CD4-positive, alpha-beta T cell treated with Interleukin-10 for 1 hour (primary cell): ENCODE data around the gene OARD1.

Experiments used
- DNase-seq: peaks from one replicate; pipeline ENCODE4 v3.0.0-alpha.2; 2020

OARD1 gene

DNA sequence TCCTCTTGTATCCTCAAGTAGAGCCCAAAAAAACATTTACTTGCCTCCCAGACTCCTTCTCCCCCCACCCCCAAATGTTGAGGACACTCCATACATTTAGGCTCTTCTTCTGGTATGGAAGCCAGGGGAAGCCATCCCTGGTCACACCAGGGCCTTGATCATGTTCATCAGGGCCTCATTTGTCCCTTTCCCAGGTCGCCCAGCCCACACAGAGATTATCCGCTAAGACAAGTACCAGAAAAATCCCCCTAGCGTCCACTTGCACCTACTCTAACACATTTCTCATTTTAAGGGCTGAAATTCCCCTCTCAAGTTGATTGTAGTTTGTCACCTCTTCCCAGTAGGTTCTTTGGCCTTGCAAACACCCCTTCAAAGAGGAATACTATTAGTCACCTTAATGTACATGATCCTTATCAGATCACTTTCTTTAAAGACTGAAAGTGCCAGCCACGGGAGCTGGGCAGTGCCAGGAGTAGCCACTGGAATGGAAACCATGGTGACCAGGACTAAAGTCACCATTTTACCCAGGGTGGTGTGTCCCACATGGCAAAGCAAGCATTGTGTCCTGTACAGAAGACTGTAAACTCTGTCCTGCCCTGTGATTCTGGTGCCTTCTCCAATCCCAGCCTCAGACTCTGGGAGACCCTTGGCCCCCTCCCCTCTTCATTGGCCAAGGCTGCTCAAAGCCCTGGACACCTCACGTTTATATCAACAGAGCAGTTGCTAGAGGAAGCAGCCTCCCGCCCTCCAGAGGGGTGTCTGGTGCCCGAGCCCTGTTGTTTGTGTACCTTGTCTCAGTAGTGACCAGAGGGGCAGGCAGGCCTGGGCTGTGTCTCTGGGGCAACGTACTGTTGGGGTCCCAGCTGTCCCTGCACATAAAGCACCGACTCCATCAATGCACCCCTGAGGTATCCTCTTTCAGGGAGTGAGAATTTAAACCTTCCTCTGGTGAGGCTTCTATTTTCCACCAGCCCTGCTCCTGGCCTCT lies 24.1 kb downstream of the OARD1 start:
- no peak for DNase-seq

DNA sequence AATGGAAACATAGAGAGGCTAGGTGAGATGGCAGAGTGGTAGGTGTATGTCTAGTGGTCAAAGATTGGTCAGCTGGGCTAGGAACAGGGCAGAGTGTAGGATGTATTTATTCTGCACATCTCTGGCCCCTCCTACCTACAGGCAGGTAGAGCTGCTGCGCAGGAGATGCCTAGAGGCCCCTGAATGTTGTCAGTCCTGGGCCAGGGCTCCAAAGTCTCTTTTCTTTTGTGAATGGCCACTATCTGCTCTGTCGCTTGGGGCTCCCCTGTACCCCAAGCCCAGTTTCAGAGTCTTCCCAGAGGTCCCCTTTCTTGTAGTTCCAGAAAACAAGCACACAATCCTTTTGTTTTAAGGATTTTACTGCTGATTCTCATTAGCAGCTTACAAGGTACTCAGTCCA lies 24.9 kb downstream of the OARD1 start:
- no peak for DNase-seq

DNA sequence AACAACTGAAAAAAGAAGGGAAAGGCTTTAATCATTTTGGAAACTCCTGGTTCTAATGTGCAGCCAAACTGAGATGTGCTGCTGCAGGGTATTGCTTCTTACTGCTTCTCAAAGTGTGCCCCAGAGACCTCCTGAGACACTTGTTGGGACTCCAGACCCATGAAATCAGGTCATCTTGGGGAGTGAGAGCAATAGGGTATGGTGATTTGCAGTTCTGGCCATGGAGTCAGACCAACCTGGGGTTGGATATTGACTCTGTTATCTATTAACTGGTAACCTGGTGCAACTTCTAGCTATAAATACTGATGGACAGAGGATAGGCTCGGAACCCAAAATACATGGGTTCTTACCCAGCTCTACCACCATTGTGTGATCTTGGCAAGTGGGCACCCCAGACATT lies 26.1 kb downstream of the OARD1 start:
- DNase-seq, result no peak

DNA sequence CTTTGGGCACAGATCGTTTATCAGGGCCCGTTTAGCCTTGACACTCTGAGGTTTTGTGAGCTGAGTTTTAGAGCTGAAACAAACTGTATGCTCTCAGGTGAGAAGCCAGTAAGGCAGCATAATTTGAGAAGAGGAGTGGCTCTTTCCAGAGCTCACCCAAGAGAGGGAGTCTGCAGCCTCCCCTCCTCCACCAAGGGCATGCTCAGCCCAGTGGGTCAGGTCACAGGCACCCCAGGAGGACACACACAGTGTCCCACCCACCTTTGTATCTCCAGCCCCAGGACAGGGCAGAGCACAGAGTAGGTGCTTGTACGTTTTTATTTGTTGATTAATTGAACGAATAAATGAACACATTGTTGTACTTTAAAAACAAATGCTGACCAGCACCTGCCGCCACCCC lies 26.5 kb downstream of the OARD1 start:
- DNase-seq, result no peak

DNA sequence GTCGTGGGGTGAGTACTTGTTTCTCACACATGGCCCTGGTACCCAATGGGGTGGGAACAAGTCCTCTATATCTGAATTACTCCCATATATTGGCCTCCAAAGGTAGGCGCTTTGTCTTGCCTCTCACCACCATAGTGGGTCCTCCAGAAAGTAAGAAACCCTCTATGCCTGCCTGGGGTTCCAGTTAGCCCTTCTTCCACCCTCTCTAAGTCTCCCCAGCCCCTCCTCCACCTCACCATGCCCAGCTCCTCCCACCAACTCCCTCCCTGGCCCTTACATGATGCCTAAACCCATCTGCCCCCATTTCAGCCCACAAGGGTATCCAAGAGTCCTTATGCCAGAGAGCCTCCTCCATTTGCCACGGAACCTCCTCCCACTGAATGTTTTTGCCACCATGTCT lies 29.0 kb downstream of the OARD1 start:
- no peak for DNase-seq

DNA sequence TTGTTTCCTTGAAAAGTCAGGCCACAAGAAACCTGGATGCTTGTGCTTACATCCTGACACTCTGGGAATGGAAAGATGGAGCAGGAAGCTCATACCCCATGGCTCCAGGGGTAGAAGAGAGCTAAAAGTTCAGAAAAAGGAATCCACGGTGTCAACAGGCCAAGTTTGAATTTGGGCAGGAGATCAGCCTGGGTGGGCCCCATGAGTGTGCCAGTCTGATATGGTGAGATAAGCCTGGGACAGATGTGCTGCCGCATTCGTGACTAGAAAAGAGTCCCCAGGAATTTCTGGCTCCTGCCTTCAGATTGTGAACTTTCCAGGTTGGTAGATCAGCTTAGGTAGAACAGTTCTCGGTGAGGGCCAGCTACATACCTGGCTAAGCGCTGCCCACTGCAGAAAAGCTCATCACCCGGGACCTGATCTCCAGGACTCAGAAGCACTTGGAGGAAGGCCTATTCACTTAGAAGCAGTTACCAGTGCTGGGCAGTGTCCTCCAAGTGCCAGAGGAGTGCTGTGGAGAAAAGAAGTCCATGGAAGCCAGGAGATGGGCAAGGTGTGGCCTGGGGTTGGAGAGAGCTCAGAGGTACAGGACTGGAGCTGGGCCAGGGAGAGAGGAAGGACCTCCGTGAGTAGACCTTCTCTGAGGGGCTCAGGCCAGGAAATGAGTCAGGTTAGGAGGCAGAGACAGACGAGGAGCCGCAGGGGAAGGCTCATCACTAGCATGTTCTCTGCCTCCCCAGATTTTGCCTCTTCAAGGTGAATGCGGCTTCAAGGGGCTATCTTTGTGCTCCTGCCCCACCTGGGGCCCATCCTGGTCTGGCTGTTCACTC lies 29.7 kb downstream of the OARD1 start, which contains the start of gene TSPO2:
Gene TSPO2, plus strand, starts transcription at position 242 of the 830 bp plus-strand sequence. Its CDS starts 519 bp downstream, at position 761.
- no peak for DNase-seq

DNA sequence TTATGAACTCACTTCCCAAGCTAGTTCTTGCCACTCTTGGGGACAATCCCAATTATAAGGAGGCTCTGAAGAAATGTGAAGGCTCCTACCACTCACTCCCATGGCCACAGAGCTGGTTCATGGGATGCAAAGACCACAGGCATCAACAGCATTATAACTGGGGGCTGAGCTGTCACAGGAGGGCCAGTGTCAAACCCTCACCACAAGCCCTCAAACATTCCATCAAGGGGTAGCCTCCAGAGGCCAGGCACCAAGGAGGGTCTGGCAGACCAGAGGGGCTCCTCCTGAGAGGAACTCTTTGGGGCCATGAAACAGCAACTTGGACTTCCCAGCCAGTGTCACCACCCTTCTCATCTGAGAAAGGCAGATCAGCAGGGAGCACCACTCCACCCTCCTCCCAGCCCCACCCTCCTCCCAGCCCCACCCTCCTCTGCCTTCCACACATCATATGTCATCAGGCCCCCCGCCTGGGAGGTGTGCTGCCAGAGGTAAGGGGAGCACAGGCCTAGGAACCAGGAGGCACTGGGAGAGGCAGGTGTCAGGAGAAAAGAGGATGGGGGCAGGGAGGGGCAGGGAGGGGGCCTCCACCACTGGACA lies 31.1 kb downstream of the OARD1 start:
- DNase-seq, result no peak

DNA sequence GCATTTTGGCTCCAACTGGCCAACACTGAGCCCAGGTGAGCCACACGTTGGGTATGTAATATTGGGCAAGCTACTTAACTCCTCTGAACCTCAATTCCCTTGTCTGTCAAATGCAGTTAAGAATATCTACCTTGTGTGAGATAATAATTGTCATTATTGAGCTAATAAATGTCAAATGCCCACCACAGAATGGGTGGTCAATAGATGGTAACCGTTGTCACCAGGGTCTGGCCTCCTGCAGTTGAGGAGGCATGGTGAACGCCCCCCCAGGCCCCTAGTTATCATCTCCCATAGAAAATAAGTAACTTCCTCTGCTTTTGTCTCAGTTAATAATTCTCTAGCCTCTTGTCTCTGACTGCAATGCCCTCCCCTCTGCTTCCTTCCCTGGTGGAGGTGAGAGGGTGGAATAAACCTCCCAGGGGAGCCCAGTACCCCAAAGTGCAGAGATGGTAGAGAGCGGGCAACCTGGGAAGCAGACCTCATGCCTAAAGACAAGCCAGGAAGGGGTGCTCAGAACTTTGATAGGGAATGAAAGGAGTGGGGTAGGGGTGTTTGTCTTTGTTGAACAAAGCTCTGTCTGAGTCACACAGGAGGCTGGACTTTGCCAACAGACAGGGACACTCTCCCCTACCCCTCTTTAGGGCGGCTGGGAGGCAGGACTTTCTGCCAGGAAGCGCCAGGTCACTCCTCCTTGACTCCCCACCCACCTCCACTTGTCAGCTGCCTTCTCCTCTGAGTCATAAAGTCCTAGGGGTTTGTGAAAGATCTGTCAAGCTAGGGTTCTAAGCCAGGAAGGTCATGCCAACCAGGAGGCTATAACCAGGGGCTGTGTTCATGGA lies 31.8 kb downstream of the OARD1 start:
- no peak for DNase-seq

DNA sequence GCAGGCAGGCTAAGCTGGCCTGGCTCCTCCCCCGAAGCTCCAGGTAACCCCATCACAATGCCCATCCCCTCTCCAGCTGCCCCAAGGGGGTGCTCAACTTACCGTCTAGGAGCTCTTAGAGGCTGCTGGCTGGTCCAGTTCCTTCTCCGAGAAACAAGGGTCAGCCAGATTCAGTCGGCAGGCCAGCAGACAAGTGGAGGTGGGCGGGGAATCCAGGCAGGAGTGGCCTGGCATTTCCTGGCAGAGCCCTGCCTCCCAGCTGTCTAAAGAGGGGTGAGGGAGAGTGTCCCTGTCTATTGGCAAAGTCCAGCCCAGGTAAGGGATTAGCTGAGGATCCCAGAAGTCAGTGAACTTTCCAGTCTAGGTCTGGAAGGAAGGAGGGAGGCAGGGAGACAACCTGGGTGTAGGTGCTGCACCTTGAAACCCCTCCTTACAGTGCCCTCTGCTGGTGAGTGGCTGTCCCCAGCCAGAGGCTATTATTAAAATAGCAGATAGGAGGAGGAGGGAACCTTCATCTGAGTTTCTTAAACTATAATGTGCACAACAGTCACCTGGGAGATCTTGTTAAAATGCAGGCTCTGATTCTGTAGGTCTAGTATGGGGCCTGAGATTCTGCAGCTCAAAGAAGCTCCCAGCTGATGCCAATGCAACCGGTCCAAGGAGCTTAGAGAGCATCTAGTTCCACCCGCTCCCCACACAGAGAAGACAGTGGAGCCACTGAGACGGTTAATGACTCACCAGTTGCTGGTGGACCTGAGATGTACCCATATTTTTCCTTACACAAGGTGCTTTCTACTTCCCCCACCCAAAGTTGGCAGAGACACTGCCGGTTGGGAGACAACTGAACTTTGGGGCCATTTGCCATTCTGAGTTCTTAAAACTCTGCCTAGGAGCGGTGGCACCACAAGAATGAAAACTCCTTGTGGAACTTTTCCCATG lies 32.8 kb downstream of the OARD1 start, which contains the start of gene UNC5CL:
Gene UNC5CL, minus strand, starts transcription at position 162 of the 939 bp plus-strand sequence. CDS start 4,147 bp downstream, outside the sequence.
- DNase-seq, result peak; percentile 53

DNA sequence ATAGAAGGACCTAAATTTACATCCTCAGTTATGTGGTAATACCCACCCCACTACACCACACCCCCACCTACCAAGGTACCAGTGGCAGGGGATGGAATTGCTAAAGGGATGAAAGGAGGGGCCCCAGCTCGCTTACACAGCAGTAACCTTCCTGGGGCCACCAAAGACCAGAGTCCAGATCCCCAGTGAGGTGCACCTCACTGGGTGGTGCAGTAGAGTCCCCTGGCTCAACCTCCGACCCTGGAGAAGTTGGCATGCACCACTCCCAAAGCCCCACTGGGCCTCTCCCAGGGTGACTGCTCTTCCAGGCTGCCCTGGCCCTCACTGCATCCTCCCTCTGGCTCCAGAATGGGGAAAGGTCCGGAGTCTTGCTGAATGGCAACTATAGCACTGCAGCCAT lies 34.0 kb downstream of the OARD1 start:
- no peak for DNase-seq

DNA sequence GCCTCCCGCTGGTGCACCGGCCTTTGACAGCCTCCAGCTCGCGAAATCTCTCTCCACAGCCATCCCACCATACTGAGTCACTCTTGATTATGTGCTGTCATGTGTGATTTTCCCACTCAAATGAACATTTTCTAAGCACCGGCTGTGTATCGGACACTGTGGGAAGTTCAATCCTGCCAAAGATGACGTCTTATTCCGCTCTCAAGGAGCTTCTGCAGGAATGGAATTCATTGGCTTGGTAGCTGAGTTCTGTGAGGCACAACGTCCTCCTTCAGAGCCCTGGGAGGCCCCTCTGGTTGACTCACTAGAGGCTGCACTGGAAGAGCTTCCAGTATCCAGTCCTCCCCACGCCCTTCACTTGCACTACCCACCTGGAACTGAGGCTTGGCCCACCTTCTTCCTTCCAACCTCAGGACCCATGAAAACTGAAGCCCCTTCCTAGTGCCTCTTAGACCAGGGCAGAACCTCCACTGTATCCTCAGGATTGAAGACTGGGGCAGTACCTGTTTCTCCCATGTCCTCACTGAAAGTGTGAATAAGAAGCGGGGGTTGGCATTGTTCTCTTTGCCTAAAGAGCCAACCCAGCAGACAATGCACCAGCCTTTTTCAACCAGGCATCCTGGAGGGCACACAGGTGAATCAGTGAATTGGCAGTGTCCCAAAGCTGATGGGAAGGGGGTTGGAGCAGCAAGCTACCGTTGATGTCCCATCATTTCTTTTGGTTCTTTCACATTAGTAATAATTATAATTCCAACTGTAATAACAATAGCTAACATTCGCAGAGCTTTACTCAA lies 34.9 kb downstream of the OARD1 start:
- DNase-seq, result no peak

DNA sequence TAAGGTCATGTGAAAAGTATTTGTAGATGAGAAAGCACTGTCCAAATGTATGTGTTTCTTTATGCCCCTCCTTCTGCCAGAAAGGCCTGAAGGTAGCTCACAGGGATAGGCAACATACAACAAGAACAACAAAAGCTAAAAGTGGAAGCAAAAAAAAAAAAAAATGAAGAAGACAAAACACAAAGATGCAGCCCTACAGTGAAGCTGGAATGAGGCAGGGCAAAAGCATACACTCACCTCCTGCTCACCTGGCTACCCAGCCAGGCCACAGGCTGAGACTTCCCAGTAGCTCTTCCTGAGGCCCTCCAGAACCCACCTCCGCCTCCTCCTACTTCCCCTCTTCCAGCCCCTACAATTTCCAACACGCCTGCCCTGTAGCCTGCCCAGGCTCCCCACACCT lies 35.6 kb downstream of the OARD1 start:
- no peak for DNase-seq

DNA sequence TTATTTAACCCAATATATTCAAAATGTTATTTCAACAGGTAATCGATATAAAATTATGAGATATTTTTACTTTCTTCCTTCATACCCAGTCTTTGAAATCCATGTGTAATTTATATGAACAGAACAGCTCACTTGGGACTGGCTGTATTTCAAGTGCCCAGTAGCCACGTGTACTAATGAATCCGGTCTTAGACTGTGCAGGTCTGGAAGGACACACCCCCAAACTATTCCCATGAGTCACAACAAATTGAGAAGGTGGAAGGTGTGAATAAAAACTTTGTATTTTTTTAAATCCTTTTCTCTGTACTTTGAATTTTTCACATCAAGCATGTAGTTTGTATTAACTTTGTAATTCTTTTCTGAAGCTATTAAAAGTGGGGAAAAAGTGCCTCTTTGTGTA lies 36.0 kb downstream of the OARD1 start:
- DNase-seq, result no peak

DNA sequence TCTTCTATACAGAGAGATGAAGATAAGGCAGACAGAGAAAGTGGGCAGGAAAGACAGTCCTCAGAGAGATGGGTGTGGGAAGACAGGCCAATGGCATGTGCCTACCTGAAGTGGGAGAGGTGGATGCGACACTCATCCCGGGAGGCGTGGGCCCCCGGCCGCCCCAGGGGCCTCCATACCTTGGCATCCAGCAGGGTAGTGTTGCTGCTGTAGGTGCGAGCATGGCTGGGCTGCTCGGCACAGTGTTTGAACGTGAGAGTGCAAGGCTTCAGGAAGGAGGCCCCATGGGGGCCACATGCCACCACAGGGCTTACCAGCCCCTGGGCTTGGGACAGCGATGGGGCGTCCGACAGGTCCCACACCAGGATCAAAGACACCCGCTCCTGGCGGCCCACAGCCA lies 38.4 kb downstream of the OARD1 start:
- no peak for DNase-seq

DNA sequence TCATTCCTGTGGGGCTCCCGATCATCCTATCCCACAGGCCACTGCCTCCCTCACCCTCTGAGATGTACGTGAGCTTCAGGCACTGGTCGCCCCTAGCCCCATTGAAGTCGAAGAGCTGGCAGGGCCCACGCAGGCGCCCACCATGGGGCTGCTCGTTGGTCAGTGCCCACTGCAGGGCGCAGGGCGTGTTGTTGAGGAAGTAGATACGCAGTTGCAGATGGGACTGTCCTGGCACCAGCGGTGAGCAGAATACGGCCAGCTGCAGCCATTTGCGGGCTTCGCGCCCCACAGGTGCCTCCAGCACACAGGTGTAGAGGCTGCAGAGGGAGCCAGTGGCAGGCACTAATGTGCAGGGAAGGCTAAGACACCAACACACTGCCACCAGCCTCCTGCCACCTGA lies 39.3 kb downstream of the OARD1 start:
- DNase-seq, result no peak

DNA sequence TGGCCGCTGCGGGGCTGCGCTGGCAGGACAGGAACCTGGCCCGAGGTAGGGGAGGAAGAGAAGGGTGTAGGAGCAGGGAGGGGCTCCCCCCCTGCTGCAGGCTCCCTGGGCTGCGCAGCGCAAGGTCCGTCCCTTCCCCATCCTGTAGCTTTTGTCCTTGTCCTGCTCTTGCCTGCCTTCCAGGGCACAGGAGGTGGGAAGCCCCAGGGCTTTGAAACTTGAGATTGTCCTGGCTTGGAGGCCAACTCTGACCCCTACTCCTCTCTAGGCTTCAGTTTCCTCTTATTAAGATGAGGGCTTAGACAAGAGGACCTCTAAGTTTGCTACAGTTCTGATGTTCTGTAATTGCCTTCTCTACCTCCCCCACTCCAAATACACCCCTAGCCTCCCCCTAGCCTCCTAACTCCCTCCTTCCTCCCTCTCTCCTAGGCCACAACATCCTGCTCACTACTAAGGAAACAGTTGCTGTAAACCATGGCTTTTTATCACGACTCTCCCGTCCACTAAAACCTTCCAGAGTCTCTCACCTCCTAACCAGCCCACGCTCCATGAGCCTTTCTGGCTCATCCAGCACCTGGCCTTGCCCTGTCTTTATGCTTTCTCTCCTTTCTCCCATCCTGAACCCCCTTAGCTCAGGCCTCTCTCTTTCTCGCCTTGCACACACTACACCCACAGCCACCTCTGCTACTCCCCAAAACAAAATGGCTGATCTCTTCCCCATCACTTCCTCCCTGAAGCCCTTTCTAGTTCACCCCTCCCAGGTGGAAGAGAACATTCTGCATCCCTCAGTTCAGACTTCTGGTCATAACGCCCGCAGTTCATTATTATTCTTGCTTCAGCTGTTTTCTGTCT lies 43.4 kb downstream of the OARD1 start:
- DNase-seq, result no peak

DNA sequence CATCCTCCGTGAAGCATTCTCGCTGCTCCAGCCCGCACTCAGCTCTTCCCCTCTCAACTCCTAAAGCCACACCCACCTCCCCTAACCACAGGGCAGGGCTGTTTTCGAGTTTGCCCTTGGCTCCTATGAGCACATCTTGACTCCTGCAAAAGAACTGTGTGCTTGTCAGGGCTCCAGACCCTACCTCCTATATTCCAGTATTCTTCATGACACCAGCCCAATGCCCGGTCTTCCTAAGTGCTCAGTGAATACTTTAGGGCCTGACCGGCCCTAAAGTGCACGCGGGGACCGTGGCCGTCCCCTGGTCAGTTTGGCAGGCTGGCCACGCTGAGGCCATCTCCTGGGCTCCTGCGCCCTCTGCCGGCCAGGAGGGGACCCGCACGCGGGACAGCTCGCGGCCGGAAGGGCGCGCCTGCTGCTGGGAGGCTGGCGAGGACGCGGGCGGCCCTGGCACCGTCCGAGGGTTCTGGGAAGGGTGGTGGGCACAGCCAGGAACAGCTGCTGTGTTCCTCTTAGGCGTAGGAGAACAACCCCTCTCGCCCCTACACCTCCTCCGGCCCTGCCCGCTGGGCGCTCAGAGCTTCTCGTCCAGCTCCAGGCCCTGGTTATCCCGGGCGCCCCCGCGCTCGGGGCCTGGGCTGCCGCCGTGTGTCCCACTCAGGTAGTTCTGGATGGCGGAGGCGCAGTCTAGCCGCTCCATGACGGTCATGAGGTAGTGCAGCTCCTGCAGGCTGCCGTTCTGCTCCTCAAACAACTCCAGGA lies 44.2 kb downstream of the OARD1 start:
- peak; percentile 73 for DNase-seq

DNA sequence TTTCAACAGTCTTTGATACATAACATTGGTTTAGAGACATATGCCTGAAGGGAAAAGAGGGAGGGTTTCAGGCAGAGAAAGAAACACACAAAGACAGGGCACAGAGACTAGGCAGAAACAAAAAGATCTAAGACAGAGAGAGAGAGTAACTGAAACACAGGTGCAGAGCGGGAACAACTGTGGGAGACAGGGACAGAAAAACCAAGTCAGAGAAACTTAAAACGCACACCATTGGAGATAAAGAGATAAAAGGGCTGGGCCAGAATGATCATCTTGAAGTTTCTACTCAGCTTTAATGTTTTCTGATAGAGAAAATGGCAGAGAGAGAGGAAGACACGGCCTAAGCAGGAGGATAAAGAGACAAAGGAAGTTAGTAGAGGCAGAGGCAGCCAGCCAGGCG lies 44.9 kb downstream of the OARD1 start:
- no peak for DNase-seq
